ENCODE data around the gene ANXA11.

- TF ChIP-seq PKNOX1 (IDR thresholded peaks at IDR 0.05): no peak
- no peak for TF ChIP-seq ELF4 (CRISPR knock-in tag; IDR thresholded peaks at IDR 0.05)
- TF ChIP-seq ZNF639 (CRISPR knock-in tag; conservative IDR thresholded peaks at IDR 0.05 in 1 of 2, IDR thresholded peaks at IDR 0.05 in 1 of 2): no peak
- TF ChIP-seq, protein P1, sequence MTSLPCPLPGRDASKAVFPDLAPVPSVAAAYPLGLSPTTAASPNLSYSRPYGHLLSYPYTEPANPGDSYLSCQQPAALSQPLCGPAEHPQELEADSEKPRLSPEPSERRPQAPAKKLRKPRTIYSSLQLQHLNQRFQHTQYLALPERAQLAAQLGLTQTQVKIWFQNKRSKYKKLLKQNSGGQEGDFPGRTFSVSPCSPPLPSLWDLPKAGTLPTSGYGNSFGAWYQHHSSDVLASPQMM (CRISPR knock-in tag; IDR thresholded peaks at IDR 0.05): no peak
Observed at GRCh38 chr10:80172896-80173295, 32.4 kb downstream of the ANXA11 start.

Measured in K562 (cell line).